Activated effector memory CD4-positive, alpha-beta T cell treated with Interleukin-2 at 50 U/mL for 16 hours (primary cell): Measurements from ENCODE around the gene ANXA10.
"Not testable (repeated sequence)": the region's sequence is repeated elsewhere in the genome, so short reads cannot be mapped to it uniquely, and the experiment has no call there.

Experiments
- DNase-seq: peaks from one replicate; pipeline ENCODE4 v3.0.0-alpha.2; 2020

ANXA10 gene, protein sequence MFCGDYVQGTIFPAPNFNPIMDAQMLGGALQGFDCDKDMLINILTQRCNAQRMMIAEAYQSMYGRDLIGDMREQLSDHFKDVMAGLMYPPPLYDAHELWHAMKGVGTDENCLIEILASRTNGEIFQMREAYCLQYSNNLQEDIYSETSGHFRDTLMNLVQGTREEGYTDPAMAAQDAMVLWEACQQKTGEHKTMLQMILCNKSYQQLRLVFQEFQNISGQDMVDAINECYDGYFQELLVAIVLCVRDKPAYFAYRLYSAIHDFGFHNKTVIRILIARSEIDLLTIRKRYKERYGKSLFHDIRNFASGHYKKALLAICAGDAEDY

DNA sequence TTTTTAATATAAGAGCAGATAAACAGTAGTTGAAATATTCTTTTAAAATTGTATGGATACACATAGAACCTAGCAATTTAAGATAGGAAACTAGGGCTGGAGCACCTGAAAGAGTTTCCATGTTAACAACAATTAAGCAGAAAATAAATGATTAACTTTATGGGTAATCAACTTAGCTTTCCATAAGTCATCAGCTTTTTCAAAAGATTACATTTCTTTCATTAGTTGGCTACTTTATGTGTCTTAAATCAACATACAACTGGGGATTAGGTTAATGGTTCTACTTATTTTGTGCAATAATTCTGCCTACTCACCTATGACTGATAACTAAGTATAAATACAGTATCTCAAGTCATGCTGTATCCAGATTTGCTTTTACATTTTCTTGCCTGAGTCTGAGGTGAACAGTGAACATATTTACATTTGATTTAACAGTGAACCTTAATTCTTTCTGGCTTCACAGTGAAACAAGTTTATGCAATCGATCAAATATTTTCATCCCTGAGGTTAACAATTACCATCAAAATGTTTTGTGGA, at the start of gene ANXA10:
ANXA10 (plus strand) TSS at position 362 of the 537 bp plus-strand sequence; CDS start at position 526, 164 bp downstream.
- DNase-seq = no peak

DNA sequence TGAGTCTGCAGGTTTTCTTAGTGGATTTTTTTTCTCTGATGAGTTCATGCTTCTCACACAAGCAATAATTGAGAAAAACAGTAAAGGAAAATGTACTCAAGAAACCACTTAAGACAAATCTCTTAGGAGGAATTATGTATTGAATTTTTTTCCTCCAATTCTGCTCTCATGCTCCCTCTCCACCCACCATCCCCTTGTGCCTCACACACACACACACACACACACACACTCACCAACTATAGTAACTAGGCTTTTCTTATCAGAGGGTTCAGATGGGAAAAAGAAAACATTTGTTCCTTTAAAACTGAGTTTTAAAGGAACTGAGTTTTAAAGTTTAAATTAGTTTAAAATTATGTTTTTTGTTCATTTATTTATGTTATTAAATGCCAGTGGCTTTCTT, 47.0 kb upstream of the ANXA10 start:
- no peak for DNase-seq

DNA sequence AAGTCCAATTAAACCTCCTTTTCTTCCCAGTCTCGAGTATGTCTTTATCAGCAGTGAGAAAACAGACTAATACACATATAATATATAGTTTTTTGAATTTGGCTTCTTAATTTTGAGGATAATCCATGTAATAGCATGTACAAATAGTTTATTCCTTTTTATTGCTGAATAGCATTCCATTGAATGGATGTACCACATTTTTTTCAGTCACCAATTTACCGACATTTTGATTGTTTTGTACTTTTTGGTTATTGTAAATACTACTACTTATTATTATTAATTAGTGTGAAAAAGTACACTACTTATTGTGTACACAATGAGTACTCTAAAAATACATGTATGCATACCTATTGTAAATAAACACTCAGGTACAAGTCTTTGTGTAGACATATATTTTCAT, 42.3 kb upstream of the ANXA10 start:
- DNase-seq = no peak

DNA sequence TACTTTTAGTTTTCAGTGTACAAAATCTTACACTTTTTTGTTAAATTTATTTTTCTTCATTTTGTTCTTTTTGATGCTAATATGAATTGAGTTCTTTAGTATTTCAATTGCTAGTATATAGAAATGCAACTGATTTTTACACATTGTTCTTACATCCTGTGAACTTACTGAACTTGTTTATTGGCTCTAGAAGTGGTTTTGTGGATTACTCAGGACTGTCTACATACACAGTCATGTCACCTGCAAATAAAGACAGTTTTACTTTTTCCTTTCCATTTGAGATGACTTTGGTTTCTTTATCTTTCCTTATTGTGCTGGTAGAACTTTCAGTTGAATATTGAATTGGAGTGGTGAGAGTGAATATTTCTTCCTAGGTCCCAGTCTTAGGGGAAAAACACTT, 40.8 kb upstream of the ANXA10 start:
- DNase-seq = no peak

DNA sequence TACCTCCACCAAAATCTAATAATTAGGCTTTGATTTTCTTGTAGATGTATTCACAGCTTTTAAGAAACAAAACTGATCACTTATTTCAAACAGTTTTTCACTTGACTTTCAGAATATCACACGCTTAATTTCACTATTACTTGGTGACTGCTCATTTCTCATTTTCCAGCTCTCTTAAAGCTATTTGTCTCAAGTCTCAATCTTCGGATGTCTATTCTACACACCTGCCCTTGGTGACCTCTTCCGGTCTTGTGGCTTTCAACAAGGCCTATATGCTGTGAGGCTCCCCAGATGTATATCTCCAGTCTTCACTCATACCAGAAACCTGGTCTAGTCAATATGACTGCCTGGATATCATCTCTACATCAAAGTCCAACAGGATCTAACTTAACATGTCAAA, 34.9 kb upstream of the ANXA10 start:
- no peak for DNase-seq

DNA sequence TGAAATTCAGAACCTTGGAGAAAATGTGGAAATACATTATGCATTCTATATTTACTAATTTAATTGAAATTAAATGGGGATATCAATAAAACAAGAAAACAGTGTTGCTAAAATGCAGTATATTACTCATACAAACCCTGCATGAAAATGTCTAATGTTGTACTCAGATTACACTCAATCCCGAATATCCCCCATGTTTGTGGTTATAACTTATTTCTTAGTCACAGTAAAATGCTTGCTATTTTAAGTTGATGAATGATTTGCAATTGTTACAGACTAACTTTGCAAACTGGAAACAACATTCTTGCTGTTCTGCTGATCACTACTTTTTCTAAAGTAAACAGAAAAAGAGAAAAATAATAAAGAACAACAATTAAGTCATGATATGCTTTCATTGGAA, 33.1 kb upstream of the ANXA10 start:
- no peak for DNase-seq

DNA sequence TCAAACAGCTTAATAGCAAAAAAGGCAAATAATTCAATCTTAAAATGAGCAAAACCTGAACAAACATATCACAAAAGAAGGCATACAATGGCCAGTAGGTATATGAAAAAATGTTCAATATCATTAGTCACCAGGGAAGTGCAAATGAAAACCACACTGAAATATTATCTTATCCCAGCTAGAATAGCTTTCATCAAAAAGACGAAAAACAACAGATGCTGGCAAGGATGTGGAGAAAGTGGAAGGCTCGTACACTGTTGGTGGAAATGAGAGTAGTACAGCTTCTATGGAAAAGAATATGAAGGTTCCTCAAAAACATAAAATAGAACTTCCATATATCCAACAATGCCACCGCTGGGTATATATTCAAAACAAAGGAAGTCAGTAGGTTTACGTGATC, 29.3 kb upstream of the ANXA10 start:
- DNase-seq = no peak

DNA sequence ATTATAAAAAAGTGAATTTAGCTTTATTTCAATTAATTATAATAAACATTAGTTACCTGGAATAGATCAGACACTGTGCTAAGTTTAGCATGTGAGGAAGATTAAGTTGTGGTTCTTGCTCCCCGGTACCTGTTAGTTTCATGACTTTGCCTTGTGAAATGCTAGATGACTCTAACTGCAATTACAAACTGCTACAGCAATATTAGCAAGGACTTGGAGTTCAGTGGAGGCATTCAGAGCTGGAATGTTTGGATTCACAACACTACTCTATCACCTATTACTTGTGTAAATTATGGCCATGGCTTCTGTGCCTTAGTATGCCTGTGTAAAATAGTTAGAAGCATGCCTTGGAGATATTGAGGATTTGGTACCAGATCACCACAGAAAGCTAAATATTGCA, 21.4 kb upstream of the ANXA10 start:
- DNase-seq = no peak

DNA sequence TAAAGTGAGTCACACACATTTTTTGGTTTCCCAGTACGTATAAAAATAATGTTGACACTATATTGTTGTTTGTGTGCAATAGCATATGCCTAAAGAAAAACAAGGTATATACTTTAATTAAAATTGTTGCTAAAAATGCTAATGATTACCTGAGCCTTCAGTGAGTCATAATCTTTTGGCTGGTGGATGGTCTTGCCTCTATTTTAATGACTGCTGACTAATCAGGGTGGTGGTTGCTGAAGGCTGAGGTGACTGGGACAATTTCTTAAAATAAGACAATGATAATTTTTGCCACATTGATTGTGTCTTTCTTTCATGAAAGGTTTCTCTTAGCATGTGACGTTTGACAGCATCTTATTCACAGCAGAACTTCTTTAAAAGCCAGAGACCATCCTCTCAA, 21.0 kb upstream of the ANXA10 start:
- DNase-seq = no peak

DNA sequence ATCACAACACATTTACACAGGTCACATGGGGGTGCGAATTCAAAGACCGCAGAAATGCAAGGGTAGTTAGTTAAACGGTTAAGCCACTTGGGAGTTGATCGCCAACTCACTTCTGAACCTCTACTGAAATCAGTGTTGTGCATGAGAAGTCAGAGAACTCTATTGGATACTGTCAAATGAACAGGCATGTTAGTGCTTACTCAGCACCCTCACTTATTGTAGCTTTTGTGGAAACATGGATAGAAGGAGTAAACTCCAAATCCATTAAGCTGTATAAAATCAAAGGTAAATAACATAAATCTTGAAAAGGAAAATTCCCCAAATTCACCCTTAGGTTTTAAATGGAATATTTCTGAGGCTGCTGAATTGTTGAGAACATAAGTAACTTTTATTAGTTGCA, 17.5 kb upstream of the ANXA10 start:
- DNase-seq = no peak

DNA sequence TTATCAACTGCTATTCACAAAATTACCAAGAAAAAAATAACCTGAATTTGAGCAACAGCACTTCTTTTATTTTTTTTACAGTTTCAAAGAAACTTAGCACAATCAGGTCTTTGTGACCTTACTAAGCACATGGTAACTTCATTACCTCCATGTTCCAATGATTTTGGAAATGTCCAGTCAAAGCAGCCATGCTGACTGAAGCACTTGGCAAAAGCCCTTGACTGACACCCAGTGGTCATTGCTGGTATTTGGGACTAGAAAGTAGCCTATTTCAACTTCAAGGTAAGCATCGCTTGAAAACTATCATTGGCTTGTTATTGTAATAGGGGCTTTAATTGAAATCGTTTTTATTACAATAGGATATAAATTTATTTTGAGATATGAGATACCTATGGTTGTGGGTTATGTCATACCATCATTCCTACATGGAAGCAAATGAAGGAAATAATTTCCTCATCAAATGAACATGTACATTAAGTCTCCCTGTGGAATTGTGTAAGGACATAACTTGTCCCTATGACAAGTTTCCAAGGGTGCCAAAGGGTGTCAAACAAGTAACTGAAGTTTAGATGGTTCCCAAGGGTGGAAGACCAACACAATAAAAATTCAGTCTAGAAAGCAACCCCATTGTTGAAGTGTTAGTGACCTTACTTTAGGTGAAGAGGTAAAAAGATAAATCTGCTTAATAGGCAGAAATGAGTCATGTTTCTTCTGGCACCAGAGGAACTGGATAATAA, 15.2 kb upstream of the ANXA10 start:
- no peak for DNase-seq

DNA sequence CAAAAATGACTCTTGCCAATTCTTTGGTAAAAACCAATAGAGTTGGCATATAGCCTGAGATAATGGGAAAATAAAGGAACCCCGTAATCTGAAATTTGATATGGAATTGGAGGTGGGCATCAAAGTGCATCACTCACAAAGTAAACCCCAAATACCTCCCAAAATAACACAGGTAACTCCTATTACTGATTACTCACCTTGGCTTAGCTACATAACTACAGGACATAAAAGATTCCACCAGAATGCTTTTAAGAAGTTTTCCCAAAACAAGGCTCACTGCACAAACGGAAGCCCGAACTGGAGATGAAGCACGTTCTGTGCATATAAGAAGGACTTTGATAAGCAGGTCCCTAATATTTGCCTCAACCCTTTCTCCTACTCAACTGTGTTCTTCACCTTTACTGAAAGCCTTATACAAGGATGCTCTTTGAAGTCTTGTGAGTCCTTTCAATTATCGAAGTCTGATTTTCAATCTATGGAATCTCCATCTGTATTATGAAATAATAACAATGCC, 14.6 kb upstream of the ANXA10 start:
- DNase-seq = no peak

DNA sequence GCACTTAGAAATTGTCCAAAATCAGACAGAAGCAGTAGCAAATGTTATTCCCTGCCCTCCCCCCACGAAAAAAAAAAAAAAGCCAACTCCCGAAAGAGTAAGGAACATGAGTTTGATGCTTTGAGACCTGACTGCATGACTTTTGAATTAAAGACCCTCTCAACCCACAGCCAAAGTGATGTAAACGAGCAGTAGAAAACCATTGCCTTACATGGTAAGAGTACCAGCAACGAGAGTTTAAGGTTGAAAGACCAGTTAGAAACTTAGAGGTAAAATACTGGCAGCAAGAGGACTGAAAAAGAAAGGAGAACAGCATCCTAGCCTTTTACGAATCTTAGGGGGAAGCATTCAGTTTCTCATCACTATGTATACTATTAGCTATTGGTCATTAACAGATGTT, 10.0 kb upstream of the ANXA10 start:
- DNase-seq = no peak

DNA sequence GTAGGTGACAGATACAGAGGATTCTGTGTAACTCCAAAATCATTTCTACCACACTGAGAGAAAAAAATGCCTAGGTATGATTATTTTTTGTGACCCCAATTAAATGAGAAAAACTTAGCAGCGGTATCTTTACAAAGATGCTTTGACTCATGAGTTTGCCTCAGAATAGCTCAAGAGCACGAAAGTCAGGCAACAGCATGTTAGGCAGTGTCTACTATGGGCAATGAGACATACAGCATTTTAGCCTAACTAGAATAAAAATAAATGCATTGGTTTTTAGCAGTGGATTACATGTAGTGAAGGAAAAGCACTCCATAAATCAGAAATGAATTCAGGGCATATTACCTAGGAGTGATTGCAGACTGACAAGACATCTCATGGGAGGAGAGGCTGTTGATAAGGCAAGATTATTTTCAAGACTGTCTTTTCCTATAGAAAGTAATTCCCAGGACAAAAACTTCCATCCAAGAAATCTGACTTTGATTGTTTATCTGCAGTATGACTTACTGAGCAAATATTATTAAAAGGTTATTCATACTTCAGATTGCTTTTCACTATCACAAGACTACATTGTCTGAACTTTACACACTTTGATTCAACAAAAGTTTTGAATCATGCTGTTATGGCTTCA, 3.6 kb downstream of the ANXA10 start:
- no peak for DNase-seq

DNA sequence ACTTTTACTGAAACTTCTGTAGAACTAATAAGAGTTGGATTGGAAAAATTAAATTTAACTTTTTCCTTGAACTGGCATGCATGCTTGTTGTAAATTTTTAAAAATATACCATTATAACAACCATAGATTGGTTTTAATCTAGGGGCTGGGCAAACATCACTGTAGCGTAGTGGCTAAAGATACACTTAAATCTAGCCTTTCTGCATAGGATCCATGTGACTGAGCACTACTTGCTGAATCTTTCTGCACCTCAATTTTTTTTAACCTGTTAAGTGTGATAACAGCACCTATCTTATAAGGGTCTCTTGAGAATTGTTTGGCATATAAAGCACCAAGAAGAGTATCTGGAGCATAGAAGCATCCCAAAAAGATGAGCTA, 4.1 kb downstream of the ANXA10 start:
- no peak for DNase-seq

DNA sequence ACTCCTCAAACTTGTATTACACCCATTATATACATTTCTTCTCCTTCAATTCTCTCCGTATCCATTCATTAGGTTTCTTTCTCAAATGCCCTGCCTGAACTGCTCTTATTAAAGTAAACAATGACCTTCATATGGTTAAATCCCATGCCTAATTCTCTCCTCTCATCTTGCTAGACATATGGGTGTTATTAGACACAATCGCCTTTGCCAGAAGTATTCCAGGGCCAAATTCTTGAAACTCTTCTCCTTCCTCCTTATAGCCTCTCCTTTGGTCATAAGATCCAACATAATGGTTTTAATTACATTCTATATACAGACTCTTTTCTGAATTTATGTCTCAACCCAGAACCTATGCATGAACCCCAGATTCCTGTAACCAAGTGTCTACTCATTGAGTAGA, 4.8 kb downstream of the ANXA10 start:
- DNase-seq = no peak

DNA sequence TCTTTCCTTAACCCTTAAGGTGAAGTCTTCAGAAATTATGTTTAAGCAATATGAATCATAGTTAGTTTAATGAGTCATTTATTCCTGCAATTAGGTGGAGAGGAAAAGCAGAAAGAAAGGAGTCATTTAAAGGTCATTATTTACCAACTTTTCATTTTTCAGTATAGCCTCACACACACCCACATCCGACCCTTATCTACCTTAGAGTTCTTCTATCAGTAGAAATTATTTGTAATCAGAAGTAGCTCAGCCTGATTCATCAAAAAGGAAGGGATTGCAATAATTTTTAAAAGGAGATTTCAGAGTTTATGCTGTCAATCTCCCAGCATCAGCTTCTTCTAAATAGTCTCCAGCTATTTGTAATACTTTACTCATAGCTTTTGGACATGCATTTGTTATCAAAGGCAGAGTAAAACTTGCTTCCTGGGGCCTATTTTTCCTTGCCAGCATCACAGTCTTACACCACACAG, 5.9 kb downstream of the ANXA10 start:
- no peak for DNase-seq

DNA sequence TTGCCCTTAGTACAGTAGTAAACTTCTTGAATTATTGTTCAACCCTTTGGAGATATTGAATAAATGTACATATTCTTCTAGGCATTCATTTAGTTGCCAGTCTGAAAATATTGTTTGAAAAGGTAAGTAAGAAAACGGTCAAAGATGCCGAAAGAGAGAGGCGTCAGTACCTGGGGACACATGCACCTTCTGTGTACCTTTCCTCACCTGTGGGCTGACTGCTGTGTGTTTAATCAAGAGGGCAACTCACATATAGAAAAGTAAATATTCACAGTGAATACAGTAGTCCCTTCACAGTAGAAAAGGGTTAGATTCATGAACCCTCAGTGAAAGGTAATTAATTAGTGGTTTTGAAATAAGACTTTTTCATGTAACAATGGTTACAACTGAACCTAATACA, 6.9 kb downstream of the ANXA10 start:
- DNase-seq = no peak

DNA sequence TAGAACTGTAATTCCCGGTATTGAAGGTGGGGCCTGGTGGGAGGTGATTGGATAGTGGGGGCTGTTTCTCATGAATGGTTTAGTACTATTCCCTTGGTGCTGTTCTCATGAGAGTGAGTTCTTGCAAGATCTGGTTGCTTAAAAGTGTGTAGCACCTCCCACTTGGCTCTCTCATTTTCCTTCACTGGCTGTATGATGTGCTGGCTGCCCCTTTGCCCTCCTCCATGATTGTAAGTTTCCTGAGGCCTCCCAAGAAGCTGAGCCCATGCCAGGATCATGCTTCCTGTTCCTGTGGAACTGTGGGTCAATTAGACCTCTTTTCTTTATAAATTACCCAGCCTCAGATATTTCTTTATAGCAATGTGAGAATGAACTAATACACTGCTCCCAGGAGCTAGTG, 8.7 kb downstream of the ANXA10 start:
- no peak for DNase-seq

DNA sequence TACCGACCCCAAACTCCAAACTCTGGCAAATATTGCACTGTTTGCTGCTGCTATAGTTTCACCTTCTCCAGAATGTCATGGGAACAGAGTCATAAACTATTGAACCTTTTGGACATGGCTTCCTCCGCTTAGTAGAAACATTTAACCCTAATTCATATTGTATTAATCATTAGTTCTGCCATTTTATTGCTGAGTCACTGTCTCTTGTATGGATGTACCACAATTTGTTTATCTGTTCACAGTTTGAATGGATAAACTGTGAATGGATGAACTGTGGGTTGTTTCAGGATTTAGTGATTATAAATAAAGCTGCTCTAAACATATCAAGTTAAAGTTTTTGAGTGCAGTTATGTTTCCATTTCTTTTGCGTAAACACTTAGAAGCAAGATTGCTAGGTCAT, 10.1 kb downstream of the ANXA10 start:
- DNase-seq = no peak

DNA sequence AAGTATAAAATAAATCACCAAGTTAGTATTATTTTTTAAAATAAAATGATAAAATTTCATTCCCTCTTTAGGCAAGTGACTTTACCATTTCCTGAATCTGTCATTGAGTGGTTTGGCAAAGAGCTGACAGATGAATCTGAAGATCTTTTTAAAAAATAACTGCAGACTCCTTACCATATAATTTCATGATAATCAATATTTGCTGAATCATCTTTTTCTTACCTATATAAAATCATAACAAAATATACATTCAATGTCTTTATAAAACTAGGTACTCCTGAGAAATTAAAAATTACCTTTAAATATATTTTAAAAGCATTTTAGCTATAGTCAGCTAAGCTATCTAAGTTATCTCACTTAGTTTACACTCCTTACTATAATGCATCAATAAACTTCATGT, 17.2 kb downstream of the ANXA10 start:
- DNase-seq = no peak

DNA sequence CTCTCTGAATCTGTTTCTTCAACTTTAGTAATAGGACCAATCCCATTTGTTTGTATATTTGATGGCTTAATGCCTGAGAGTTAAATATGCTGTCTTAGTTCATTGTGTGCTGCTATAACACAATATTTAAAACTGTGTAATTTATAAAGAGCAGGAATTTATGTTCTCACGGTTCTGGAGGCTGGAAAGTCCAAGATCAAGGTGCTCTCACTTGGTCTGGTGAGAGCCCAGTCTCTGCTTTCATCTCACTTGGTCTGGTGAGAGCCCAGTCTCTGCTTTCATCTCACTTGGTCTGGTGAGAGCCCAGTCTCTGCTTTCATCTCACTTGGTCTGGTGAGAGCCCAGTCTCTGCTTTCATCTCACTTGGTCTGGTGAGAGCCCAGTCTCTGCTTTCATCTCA, 20.7 kb downstream of the ANXA10 start:
- not testable (repeated sequence) for DNase-seq

DNA sequence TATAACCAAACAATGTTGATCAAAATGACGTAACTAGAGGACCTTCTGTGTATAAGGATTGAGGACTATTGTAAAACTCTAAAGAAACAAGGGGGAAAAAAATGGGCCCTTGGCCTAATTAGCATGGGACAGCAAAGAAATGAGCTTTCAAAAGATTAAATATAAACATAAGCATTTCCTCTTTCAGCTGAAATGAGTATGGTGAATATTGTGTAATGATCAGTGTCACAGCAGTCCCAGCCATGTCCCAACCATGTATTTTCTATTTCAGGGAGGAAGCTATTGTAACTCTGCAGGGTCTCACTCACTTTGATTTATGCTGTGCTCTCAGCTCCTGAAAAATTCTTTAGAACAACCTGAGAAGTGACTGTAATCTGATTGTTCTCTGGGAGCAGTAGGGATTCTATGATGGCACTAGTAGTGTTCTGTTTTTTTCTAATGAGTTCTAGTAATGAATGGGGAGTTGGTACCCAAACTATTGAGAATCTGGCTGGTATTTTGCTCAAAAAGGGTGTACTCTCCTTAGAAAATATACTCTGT, 25.8 kb downstream of the ANXA10 start:
- DNase-seq = no peak
